PC-3 (cell line): ENCODE results near the gene GCLC.

Experiments used
- EZH2 ChIP-seq: fragments of 300-600 bp; sonication (generic); IDR thresholded peaks from one replicate; pipeline ENCODE4 v1.6.1; 2017; ENCODE audit warnings: antibody characterized with exemption, mild to moderate bottlenecking, low read length; ENCODE audit not compliant: unreplicated experiment
- TF ChIP-seq, protein P1 (sequence below): fragments of 300-600 bp; sonication (generic); conservative IDR thresholded peaks from 2 replicates; pipeline ENCODE4 v1.5.1; 2017; ENCODE audit warnings: antibody characterized with exemption, low read depth, mild to moderate bottlenecking, low read length

DNA sequence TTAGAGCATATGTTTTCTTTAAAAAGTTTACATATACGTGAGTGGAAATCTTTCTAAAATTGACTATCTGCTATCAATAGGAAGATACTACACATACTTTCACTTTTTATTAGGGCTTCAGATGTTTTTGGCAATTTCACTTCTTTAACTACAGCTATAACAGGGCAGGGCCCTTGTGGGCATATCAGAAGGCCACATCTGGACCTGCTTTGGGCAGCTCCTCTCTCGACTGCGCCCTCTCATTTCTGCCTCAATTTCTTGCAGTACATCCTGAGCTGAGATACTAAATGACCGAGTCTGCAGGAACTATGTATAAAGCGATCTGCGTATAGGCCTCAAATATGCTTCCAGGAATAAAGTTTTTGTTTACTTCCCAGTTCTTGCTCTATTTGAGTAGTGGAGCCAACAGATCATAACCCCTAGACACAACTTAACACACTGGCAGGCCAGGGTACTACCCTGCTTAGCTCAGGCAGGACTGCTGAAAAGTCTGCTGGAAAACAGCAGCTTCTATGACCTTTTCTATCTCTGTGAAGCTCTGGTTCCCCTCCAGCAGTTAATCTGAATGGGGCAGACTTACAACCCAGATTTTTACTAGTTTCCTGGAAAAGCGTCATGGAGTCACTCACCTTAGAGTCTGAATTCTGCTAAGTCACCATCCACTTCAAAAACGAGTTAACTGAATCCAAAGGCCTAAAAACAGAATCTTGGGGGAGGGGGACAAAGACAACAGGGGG lies 12.7 kb downstream of the GCLC start:
- TF ChIP-seq, protein P1, sequence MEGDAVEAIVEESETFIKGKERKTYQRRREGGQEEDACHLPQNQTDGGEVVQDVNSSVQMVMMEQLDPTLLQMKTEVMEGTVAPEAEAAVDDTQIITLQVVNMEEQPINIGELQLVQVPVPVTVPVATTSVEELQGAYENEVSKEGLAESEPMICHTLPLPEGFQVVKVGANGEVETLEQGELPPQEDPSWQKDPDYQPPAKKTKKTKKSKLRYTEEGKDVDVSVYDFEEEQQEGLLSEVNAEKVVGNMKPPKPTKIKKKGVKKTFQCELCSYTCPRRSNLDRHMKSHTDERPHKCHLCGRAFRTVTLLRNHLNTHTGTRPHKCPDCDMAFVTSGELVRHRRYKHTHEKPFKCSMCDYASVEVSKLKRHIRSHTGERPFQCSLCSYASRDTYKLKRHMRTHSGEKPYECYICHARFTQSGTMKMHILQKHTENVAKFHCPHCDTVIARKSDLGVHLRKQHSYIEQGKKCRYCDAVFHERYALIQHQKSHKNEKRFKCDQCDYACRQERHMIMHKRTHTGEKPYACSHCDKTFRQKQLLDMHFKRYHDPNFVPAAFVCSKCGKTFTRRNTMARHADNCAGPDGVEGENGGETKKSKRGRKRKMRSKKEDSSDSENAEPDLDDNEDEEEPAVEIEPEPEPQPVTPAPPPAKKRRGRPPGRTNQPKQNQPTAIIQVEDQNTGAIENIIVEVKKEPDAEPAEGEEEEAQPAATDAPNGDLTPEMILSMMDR: no peak
- no peak for TF ChIP-seq EZH2
